ENCODE measurements around the gene STRBP. TPM values are rescaled to one million over a fixed set of nuclear protein-coding genes. Genes with fewer than 3 reads are reported as not detected.

STRBP gene
- total RNA-seq, 1 donor from 2014 or later = 87.3 TPM

DNA sequence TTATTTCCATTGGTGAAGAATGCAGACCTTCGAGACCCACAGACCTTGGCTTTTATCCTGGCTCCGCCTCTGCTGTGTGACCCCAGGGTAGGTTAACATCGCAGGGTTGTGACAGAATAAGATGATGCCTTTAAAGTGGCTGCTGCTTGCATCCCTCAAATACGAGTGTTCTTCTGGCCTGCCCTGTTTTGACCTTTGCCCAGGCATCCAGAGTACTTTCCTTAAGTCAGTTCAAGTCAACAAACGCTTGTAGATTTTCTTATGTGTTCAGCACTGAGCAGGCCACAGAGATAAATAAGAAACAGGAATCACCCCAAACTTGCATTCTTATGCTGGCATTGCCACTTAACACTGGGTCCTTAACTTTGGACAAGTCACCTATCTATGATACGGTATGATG, 184.7 kb downstream of the STRBP start:
- peaks cover 29% of the 10 kb centered on the region for H3K4me1 Mint-ChIP-seq (ENCODE audit: low read depth)
- H3K27me3 Mint-ChIP-seq = no peaks in the 10 kb centered on the region
- peaks cover 25% of the 10 kb centered on the region for H3K36me3 Mint-ChIP-seq (ENCODE audit: insufficient read depth)
- TF ChIP-seq, protein P1, sequence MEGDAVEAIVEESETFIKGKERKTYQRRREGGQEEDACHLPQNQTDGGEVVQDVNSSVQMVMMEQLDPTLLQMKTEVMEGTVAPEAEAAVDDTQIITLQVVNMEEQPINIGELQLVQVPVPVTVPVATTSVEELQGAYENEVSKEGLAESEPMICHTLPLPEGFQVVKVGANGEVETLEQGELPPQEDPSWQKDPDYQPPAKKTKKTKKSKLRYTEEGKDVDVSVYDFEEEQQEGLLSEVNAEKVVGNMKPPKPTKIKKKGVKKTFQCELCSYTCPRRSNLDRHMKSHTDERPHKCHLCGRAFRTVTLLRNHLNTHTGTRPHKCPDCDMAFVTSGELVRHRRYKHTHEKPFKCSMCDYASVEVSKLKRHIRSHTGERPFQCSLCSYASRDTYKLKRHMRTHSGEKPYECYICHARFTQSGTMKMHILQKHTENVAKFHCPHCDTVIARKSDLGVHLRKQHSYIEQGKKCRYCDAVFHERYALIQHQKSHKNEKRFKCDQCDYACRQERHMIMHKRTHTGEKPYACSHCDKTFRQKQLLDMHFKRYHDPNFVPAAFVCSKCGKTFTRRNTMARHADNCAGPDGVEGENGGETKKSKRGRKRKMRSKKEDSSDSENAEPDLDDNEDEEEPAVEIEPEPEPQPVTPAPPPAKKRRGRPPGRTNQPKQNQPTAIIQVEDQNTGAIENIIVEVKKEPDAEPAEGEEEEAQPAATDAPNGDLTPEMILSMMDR (IDR thresholded peaks at IDR 0.05; ENCODE audit: unreplicated experiment) = no peak
- no peak for DNase-seq (ENCODE audit: low spot score, unreplicated experiment)
- no peak overlapping the region for H3K4me3 Mint-ChIP-seq (ENCODE audit: low read depth)
- H3K27ac Mint-ChIP-seq = no peak overlapping the region
- H3K9me3 Mint-ChIP-seq (ENCODE audit: low read depth) = no peaks in the 10 kb centered on the region

DNA sequence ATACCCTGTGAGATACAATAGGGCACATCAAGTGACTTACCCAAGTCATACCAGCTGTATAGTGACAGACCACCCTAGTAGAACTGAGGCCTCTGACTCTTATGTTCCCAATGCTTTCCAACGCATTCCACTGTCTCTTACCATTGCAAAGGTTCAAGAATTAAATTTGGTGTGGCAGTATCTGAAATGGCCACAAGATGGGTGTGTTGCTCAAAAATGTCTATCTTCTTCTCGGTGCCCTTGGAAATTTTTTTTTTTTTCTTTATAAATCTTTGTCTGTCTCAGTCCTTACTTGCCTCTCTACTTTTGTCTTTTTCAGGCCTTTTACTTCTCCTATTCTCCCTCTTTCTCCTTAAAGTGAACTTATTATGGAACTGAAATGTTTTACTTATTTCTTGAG, 186.6 kb downstream of the STRBP start:
- H3K27me3 Mint-ChIP-seq = no peaks in the 10 kb centered on the region
- TF ChIP-seq, protein P1 (IDR thresholded peaks at IDR 0.05; ENCODE audit: unreplicated experiment) = peak; percentile 72
- no peak overlapping the region for H3K27ac Mint-ChIP-seq
- no peaks in the 10 kb centered on the region for H3K9me3 Mint-ChIP-seq (ENCODE audit: low read depth)
- H3K4me3 Mint-ChIP-seq (ENCODE audit: low read depth) = no peak overlapping the region
- peaks cover 27% of the 10 kb centered on the region for H3K36me3 Mint-ChIP-seq (ENCODE audit: insufficient read depth)
- no peak for DNase-seq (ENCODE audit: low spot score, unreplicated experiment)
- H3K4me1 Mint-ChIP-seq (ENCODE audit: low read depth) = peaks cover 20% of the 10 kb centered on the region

DNA sequence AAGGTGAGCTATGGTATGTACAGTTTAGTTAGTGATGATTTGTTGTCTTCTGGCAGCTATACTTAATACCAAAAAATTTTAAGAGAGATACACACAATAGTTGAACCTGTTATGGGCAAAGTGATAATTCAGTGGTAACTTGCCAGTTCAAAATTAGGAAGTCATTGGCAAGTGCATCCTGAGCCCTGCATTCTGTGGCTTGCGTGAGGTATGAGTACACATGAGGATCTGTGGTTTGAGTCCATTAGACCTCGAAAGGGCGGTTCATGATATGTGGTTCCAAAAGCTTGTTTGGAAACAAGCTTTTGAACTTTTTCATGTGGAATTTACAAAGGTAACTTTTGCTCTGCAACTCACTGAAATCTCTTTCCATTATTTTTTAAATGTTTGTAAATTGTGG, 187.9 kb downstream of the STRBP start:
- Mint-ChIP-seq H3K4me1 (ENCODE audit: low read depth) (peaks cover 8% of the 10 kb centered on the region), H3K27me3 (no peaks in the 10 kb centered on the region), H3K9me3 (ENCODE audit: low read depth) (no peaks in the 10 kb centered on the region), H3K36me3 (ENCODE audit: insufficient read depth) (peaks cover 27% of the 10 kb centered on the region), H3K4me3 (ENCODE audit: low read depth) (no peak overlapping the region), H3K27ac (no peak overlapping the region)
- TF ChIP-seq, protein P1 (IDR thresholded peaks at IDR 0.05; ENCODE audit: unreplicated experiment) = no peak
- no peak for DNase-seq (ENCODE audit: low spot score, unreplicated experiment)

DNA sequence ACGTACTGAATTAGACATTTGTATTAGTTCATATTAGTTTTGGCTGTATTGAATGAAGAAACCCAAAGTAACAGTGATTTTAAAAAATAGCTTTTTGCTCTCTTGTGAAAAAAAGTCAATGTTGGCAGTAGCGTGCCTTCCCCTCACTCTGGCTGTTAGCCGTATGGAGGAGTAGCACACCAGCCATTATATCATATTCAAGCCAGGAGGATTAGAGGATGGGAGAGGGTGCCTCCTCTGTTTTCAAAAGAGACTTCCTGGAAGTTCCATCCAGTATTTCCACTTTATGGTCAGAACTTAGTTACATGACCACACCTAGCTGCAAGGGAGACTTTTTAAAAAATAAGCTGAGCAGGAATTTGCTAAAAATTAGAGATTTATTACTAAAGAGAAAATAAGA, 193.8 kb downstream of the STRBP start:
- TF ChIP-seq, protein P1 (IDR thresholded peaks at IDR 0.05; ENCODE audit: unreplicated experiment) = no peak
- no peak for DNase-seq (ENCODE audit: low spot score, unreplicated experiment)
- Mint-ChIP-seq H3K36me3 (ENCODE audit: insufficient read depth) (peaks cover 18% of the 10 kb centered on the region), H3K4me1 (ENCODE audit: low read depth) (no peaks in the 10 kb centered on the region), H3K27me3 (no peaks in the 10 kb centered on the region), H3K9me3 (ENCODE audit: low read depth) (no peaks in the 10 kb centered on the region), H3K27ac (no peak overlapping the region), H3K4me3 (ENCODE audit: low read depth) (no peak overlapping the region)

DNA sequence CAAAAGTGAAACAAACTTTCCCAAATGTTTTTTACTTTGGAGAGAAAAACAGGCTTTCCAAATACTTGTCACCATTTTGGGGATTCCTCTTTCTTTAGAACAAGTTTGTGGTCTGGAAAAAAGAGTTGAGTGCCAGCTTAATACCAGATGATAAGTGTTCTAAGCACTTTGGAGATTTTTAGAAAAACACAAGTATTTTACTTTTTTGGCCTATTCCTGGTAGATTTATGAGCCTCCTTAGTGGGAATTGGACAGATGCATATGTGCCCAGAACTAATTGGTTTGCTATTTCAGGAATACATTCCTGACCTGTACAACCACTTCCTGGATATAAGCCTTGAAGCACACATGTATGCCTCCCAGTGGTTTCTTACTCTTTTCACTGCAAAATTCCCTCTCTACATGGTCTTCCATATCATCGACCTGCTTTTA, 194.4 kb downstream of the STRBP start:
- H3K4me1 Mint-ChIP-seq (ENCODE audit: low read depth) = no peaks in the 10 kb centered on the region
- no peaks in the 10 kb centered on the region for H3K9me3 Mint-ChIP-seq (ENCODE audit: low read depth)
- H3K27me3 Mint-ChIP-seq = no peaks in the 10 kb centered on the region
- DNase-seq (ENCODE audit: low spot score, unreplicated experiment) = no peak
- H3K4me3 Mint-ChIP-seq (ENCODE audit: low read depth) = no peak overlapping the region
- H3K27ac Mint-ChIP-seq = no peak overlapping the region
- peaks cover 17% of the 10 kb centered on the region for H3K36me3 Mint-ChIP-seq (ENCODE audit: insufficient read depth)
- TF ChIP-seq, protein P1 (IDR thresholded peaks at IDR 0.05; ENCODE audit: unreplicated experiment) = no peak
